ENCODE data around the gene PRCP. TPM values are rescaled to one million over a fixed set of nuclear protein-coding genes. Genes with fewer than 3 reads are reported as not detected.
"Not testable (repeated sequence)": the region's sequence is repeated elsewhere in the genome, so short reads cannot be mapped to it uniquely, and the experiment has no call there.

The PRCP gene
- total and polyA plus RNA-seq, 2 experiments from 2014 or later: 33.3 to 52.8 TPM

DNA sequence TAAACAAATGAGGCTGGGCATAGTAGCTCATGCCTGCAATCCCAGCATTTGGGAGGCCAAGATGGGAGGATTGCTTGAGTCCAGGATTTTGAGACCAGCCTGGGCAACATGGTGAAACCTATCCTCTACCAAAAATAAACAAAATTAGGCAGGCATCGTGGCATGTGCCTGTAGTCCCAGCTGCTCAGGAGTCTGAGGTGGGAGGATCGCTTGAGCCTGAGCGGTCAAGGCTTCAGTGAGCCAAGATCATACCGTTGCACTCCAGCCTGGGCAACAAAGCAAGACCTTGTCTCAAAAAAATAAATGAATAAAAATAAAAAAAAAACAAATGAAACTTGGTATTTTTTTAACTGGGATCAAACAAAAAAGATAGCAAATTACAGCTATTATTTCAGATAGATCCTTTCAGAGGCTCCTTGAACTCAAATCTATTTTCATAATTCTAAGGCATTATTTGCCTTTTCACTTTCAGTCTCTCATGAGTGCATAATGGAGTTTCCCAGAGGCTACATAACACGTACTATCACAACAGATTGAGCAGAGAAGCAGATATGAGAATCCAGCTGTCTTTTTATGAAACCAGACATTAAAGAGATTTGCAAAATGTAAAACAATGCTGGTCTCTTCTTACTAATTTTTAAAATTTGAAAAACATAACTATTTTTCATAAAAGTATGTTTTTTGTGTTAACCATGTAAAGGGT, 24.4 kb upstream of the PRCP start (continued):
- TF ChIP-seq EZH2phosphoT487 (IDR thresholded peaks at IDR 0.05; ENCODE audit: unreplicated experiment) (no peak), ZNF114 (CRISPR knock-in tag; IDR thresholded peaks at IDR 0.05) (no peak), CREB1 (CRISPR knock-in tag; IDR thresholded peaks at IDR 0.05; ENCODE audit: low read depth) (no peak), NANOG (IDR thresholded peaks at IDR 0.05; ENCODE audit: borderline replicate concordance) (no peak)
- TF ChIP-seq, protein P1, sequence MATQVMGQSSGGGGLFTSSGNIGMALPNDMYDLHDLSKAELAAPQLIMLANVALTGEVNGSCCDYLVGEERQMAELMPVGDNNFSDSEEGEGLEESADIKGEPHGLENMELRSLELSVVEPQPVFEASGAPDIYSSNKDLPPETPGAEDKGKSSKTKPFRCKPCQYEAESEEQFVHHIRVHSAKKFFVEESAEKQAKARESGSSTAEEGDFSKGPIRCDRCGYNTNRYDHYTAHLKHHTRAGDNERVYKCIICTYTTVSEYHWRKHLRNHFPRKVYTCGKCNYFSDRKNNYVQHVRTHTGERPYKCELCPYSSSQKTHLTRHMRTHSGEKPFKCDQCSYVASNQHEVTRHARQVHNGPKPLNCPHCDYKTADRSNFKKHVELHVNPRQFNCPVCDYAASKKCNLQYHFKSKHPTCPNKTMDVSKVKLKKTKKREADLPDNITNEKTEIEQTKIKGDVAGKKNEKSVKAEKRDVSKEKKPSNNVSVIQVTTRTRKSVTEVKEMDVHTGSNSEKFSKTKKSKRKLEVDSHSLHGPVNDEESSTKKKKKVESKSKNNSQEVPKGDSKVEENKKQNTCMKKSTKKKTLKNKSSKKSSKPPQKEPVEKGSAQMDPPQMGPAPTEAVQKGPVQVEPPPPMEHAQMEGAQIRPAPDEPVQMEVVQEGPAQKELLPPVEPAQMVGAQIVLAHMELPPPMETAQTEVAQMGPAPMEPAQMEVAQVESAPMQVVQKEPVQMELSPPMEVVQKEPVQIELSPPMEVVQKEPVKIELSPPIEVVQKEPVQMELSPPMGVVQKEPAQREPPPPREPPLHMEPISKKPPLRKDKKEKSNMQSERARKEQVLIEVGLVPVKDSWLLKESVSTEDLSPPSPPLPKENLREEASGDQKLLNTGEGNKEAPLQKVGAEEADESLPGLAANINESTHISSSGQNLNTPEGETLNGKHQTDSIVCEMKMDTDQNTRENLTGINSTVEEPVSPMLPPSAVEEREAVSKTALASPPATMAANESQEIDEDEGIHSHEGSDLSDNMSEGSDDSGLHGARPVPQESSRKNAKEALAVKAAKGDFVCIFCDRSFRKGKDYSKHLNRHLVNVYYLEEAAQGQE (IDR thresholded peaks at IDR 0.05; ENCODE audit: unreplicated experiment): no peak

GRCh38 chr11:82922396-82923173, 22.4 kb upstream of the PRCP start:
- H3K27ac ChIP-seq (ENCODE audit: low read depth): not testable (repeated sequence)

DNA sequence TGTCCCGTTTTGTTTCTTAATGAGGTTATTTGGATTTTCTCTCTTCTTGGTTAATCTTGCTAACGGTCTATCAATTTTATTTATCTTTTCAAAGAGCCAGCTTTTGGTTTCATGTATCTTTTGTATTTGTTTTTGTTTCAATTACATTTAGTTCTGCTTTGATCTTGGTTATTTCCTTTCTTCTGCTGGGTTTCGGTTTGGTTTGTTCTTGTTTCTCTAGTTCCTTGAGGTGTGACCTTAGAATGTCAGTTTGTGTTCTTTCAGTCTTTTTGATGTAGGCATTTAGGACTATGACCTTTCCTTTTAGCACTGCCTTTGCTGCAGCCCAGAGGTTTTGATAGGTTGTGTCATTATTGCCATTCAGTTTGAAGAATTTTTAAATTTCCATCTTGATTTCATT, 20.0 kb upstream of the PRCP start:
- not testable (repeated sequence) for H3K4me2 ChIP-seq; H3K4me1 ChIP-seq (ENCODE audit: insufficient read depth); H3K27me3 Mint-ChIP-seq (ENCODE audit: insufficient read depth, low read depth, poor library complexity); H3K27ac ChIP-seq (ENCODE audit: low read depth); H3K4me1 Mint-ChIP-seq; DNase-seq (ENCODE audit: low spot score); H3K27ac Mint-ChIP-seq; H3K9me3 Mint-ChIP-seq; H4K20me1 ChIP-seq (replicated peaks; ENCODE audit: insufficient read depth); H3K4me3 Mint-ChIP-seq; ATAC-seq; H3K9me2 ChIP-seq (ENCODE audit: insufficient read depth); H2AFZ ChIP-seq; H3F3A ChIP-seq (replicated peaks; ENCODE audit: low read depth); H3K4me3 ChIP-seq; H3K27me3 ChIP-seq (ENCODE audit: insufficient read depth)
- peaks cover 63% of the 10 kb centered on the region for H3K79me2 ChIP-seq (replicated peaks; ENCODE audit: insufficient read depth)
- peaks cover 51% of the 10 kb centered on the region for H3K36me3 Mint-ChIP-seq (ENCODE audit: low read depth)
- peaks cover 20% of the 10 kb centered on the region for H3K36me3 ChIP-seq (ENCODE audit: insufficient read depth)

More at GRCh38 chr11:82922396-82923173, 22.4 kb upstream of the PRCP start:
- H4K20me1 ChIP-seq (replicated peaks; ENCODE audit: insufficient read depth); H3F3A ChIP-seq (replicated peaks; ENCODE audit: low read depth); H3K36me3 ChIP-seq (ENCODE audit: insufficient read depth); H3K4me1 Mint-ChIP-seq; H3K27me3 Mint-ChIP-seq (ENCODE audit: insufficient read depth, low read depth, poor library complexity); DNase-seq (ENCODE audit: low spot score); H3K9me3 Mint-ChIP-seq; H3K4me2 ChIP-seq; ATAC-seq; H2AFZ ChIP-seq; H3K4me3 Mint-ChIP-seq; H3K9me2 ChIP-seq (ENCODE audit: insufficient read depth); H3K4me1 ChIP-seq (ENCODE audit: insufficient read depth); H3K4me3 ChIP-seq; H3K27me3 ChIP-seq (ENCODE audit: insufficient read depth): not testable (repeated sequence)
- peaks cover 49% of the 10 kb centered on the region for H3K79me2 ChIP-seq (replicated peaks; ENCODE audit: insufficient read depth)
- Mint-ChIP-seq H3K27ac (peak overlapping the region; percentile 43; the same call in 1 of the 2 replicates), H3K36me3 (ENCODE audit: low read depth) (peaks cover 42% of the 10 kb centered on the region)

DNA sequence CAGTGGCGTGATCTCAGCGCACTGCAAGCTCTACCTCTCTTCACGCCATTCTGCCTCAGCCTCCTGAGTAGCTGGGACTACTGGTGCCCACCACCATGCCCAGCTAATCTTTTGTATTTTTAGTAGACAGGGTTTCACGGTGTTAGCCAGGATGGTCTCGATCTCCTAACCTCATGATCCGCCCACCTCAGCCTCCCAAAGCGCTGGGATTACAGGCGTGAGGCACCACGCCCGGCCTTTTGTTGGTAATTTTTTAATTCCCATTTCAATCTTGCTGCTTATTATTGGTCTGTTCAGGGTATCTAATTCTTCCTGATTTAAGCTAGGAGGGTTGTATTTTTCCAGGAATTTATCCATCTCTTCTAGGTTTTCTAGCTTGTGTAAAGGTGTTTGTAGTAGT, 19.6 kb upstream of the PRCP start:
- H3K9me2 ChIP-seq (ENCODE audit: insufficient read depth): not testable (repeated sequence)

More for the DNA sequence above, 19.6 kb upstream of the PRCP start:
- not testable (repeated sequence) for H3K4me3 Mint-ChIP-seq; H3K27ac Mint-ChIP-seq; ATAC-seq; DNase-seq (ENCODE audit: low spot score); H4K20me1 ChIP-seq (replicated peaks; ENCODE audit: insufficient read depth); H3K27ac ChIP-seq (ENCODE audit: low read depth); H3K4me1 Mint-ChIP-seq; H3F3A ChIP-seq (replicated peaks; ENCODE audit: low read depth); H3K27me3 Mint-ChIP-seq (ENCODE audit: insufficient read depth, low read depth, poor library complexity); H3K4me2 ChIP-seq; H3K9me3 Mint-ChIP-seq; H3K27me3 ChIP-seq (ENCODE audit: insufficient read depth); H3K4me1 ChIP-seq (ENCODE audit: insufficient read depth); H3K4me3 ChIP-seq; H2AFZ ChIP-seq
- Histone ChIP-seq H3K79me2 (replicated peaks; ENCODE audit: insufficient read depth) (peaks cover 63% of the 10 kb centered on the region), H3K36me3 (ENCODE audit: insufficient read depth) (peaks cover 25% of the 10 kb centered on the region)
- peaks cover 53% of the 10 kb centered on the region for H3K36me3 Mint-ChIP-seq (ENCODE audit: low read depth)
